ENCODE measurements around the gene JMJD8.
A peak's percentile ranks its signal among the peaks of the same experiment; 100 is the strongest.

The JMJD8 gene

GRCh38 chr16:637081-638018 lies 46.8 kb downstream of the JMJD8 start:
- peak; percentile 85 for DNase-seq

- DNase-seq: peak; percentile 85
Measured at GRCh38 chr16:636206-637080, 47.7 kb downstream of the JMJD8 start, which contains the start of gene METTL26. Gene METTL26, minus strand, starts transcription at chr16:636305. Its CDS starts 15 bp downstream, at chr16:636290.

- no peak for DNase-seq
Measured at GRCh38 chr16:635573-636205, 48.4 kb downstream of the JMJD8 start.

- DNase-seq: no peak
Measured at GRCh38 chr16:634996-635395, 49.1 kb downstream of the JMJD8 start.

- no peak for DNase-seq
Measured at GRCh38 chr16:634051-634670, 50.0 kb downstream of the JMJD8 start.

- DNase-seq: no peak
Measured at GRCh38 chr16:633336-634050, 50.6 kb downstream of the JMJD8 start.

- no peak for DNase-seq
Measured at GRCh38 chr16:632486-633335, 51.4 kb downstream of the JMJD8 start.

- DNase-seq: no peak
Measured at GRCh38 chr16:631808-632358, 52.3 kb downstream of the JMJD8 start.
